Measurements from ENCODE around the gene NUP93. TPM values are rescaled to one million over a fixed set of nuclear protein-coding genes. Genes with fewer than 3 reads are reported as not detected.

Gene NUP93
- total RNA-seq, 4 donors from 2014 or later = 12.9 to 30.7 (median 23.0) TPM

GRCh38 chr16:56861092-56861610 is 131.2 kb downstream of the NUP93 start:
- Histone ChIP-seq H3K36me3 (no peaks in the 10 kb centered on the region), H3K4me1 (no peaks in the 10 kb centered on the region), H3K27me3 (no peaks in the 10 kb centered on the region), H3K9me3 (no peaks in the 10 kb centered on the region), H3K27ac (no peak overlapping the region), H3K4me3 (no peak overlapping the region)
- TF ChIP-seq POLR2A (IDR thresholded peaks at IDR 0.05) (no peak), CTCF (IDR thresholded peaks at IDR 0.05 in 4 of 5, conservative IDR thresholded peaks at IDR 0.05 in 1 of 5) (no peak)
- no peak for DNase-seq
- intact Hi-C loops (cut with DNase I; ENCODE audit: low total_unique reads) (no loop called here), in situ Hi-C loops (cut with MboI; ENCODE audit: low sequenced_read_pairs in 4 of 4) (loop anchor here (10.0 kb wide), 2 partner anchors 94 to 184 kb away; no protein-coding TSS in a partner anchor)
- ATAC-seq = no peak

GRCh38 chr16:56861756-56862155 is 131.8 kb downstream of the NUP93 start:
- Histone ChIP-seq H3K36me3 (no peaks in the 10 kb centered on the region), H3K4me3 (no peak overlapping the region), H3K27me3 (no peaks in the 10 kb centered on the region), H3K27ac (no peak overlapping the region), H3K9me3 (no peaks in the 10 kb centered on the region), H3K4me1 (no peaks in the 10 kb centered on the region)
- DNase-seq (no peak), ATAC-seq (no peak)
- no peak for TF ChIP-seq POLR2A (IDR thresholded peaks at IDR 0.05)
- no peak for TF ChIP-seq CTCF (IDR thresholded peaks at IDR 0.05 in 4 of 5, conservative IDR thresholded peaks at IDR 0.05 in 1 of 5)
- in situ Hi-C loops (cut with MboI; ENCODE audit: low sequenced_read_pairs in 4 of 4) = loop anchor here (10.0 kb wide), 2 partner anchors 93 to 183 kb away; no protein-coding TSS in a partner anchor
- intact Hi-C loops (cut with DNase I; ENCODE audit: low total_unique reads) = no loop called here

- DNase-seq = no peak
- intact Hi-C loops (cut with DNase I; ENCODE audit: low total_unique reads) (no loop called here), in situ Hi-C loops (cut with MboI; ENCODE audit: low sequenced_read_pairs in 4 of 4) (loop anchor here (10.0 kb wide), 2 partner anchors 92 to 182 kb away; no protein-coding TSS in a partner anchor)
- no peaks in the 10 kb centered on the region for H3K36me3 ChIP-seq
- H3K27ac ChIP-seq = no peak overlapping the region
- no peak for ATAC-seq
- TF ChIP-seq CTCF (IDR thresholded peaks at IDR 0.05 in 4 of 5, conservative IDR thresholded peaks at IDR 0.05 in 1 of 5) (no peak), POLR2A (IDR thresholded peaks at IDR 0.05) (no peak)
- no peak overlapping the region for H3K4me3 ChIP-seq
- peaks cover 5% of the 10 kb centered on the region in 2 donors for H3K4me1 ChIP-seq
- H3K27me3 ChIP-seq = no peaks in the 10 kb centered on the region
- no peaks in the 10 kb centered on the region for H3K9me3 ChIP-seq
Measured at GRCh38 chr16:56862776-56863175, 132.8 kb downstream of the NUP93 start.

GRCh38 chr16:56864960-56865359 is 135.0 kb downstream of the NUP93 start, which contains the start of gene SLC12A3:
Gene SLC12A3 (plus strand): TSS chr16:56865207. CDS start chr16:56865236, 29 bp downstream.
- DNase-seq (no peak), ATAC-seq (no peak)
- intact Hi-C loops (cut with DNase I; ENCODE audit: low total_unique reads) (loop anchor here (5.0 kb wide), 1 partner anchor 67 kb away; the partner anchor contains the start of gene HERPUD1), in situ Hi-C loops (cut with MboI; ENCODE audit: low sequenced_read_pairs in 4 of 4) (loop anchor here (10.0 kb wide), 2 partner anchors 90 to 180 kb away; no protein-coding TSS in a partner anchor)
- no peaks in the 10 kb centered on the region for H3K9me3 ChIP-seq
- no peaks in the 10 kb centered on the region for H3K36me3 ChIP-seq
- H3K4me3 ChIP-seq = no peak within 1 kb of the TSS
- peaks cover 5 to 6% of the 10 kb centered on the region in 2 donors for H3K4me1 ChIP-seq
- no peak within 1 kb of the TSS for H3K27ac ChIP-seq
- TF ChIP-seq CTCF (IDR thresholded peaks at IDR 0.05 in 4 of 5, conservative IDR thresholded peaks at IDR 0.05 in 1 of 5) (no peak), POLR2A (IDR thresholded peaks at IDR 0.05) (no peak)
- H3K27me3 ChIP-seq = no peaks in the 10 kb centered on the region
